Ishikawa (cell line): Measurements from ENCODE around the gene RPL35.

ENCODE experiments used
- CEBPB ChIP-seq: IDR thresholded peaks from 2 replicates; pipeline ENCODE4 v1.6.1; 2012
- CREB1 ChIP-seq: IDR thresholded peaks from 2 replicates; pipeline ENCODE4 v1.6.1; 2012; ENCODE audit warnings: low read depth
- EGR1 ChIP-seq: IDR thresholded peaks from 2 replicates; pipeline ENCODE4 v1.6.1; 2012
- EP300 ChIP-seq: IDR thresholded peaks from 2 replicates; pipeline ENCODE4 v1.6.1; 2012; ENCODE audit warnings: borderline replicate concordance
- FOXM1 ChIP-seq: IDR thresholded peaks from 2 replicates; pipeline ENCODE4 v1.6.1; 2012; ENCODE audit warnings: low read depth, borderline replicate concordance
- MAX ChIP-seq: IDR thresholded peaks from 2 replicates; pipeline ENCODE4 v1.6.1; 2012
- NFIC ChIP-seq: IDR thresholded peaks from 2 replicates; pipeline ENCODE4 v1.6.1; 2012
- RAD21 ChIP-seq: IDR thresholded peaks from 2 replicates; pipeline ENCODE4 v1.6.1; 2012; ENCODE audit warnings: low read depth
- TAF1 ChIP-seq: IDR thresholded peaks from 2 replicates; pipeline ENCODE4 v1.6.1; 2012; ENCODE audit warnings: low read depth, mild to moderate bottlenecking
- TCF12 ChIP-seq: IDR thresholded peaks from 2 replicates; pipeline ENCODE4 v1.6.1; 2012; ENCODE audit warnings: low read depth
- TEAD4 ChIP-seq: IDR thresholded peaks from 2 replicates; pipeline ENCODE4 v1.6.1; 2012
- USF1 ChIP-seq: IDR thresholded peaks from 2 replicates; pipeline ENCODE4 v1.6.1; 2012
- YY1 ChIP-seq: IDR thresholded peaks from 2 replicates; pipeline ENCODE4 v1.6.1; 2012; ENCODE audit warnings: low read depth
- ZBTB7A ChIP-seq: IDR thresholded peaks from 2 replicates; pipeline ENCODE4 v1.6.1; 2012; ENCODE audit warnings: low read depth
- TF ChIP-seq, protein P1 (sequence below): IDR thresholded peaks from 2 replicates; pipeline ENCODE4 v1.6.1; 2012; ENCODE audit warnings: low read depth, mild to moderate bottlenecking

Gene RPL35

DNA sequence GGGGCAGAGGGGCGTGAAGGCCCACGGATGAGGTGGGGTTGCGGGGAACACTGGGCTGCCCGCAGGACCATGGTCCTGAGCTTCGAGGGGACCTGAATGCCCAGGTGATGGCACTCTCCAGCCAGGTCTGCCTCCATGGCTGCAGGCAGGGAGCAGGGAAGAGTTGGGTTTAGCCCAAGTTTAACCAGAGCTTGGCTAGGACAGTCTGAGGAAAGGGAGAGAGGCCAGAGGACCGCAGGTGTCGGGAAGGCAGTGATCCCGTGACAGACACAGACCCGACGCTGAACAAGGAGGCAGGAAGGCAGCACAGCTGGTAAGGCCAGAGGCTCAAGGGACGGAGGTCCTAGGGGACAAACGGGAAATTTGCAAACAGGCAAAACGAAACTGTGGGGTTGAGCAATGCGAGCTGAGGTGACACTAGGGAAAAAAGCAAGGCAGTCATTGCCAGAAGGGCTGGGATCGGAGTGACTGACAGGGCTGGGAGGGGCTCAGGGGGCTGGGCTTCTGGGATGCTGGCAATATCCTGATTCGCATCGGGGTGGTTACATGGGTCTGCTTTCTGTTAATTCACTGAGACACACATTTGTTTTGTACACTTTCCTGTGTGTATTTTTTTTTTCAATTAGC lies 25.2 kb upstream of the RPL35 start:
- TF ChIP-seq RAD21 (no peak), EP300 (no peak), TAF1 (no peak), ZBTB7A (no peak), TEAD4 (no peak), FOXM1 (no peak), CREB1 (no peak), USF1 (no peak)
- TF ChIP-seq, protein P1, sequence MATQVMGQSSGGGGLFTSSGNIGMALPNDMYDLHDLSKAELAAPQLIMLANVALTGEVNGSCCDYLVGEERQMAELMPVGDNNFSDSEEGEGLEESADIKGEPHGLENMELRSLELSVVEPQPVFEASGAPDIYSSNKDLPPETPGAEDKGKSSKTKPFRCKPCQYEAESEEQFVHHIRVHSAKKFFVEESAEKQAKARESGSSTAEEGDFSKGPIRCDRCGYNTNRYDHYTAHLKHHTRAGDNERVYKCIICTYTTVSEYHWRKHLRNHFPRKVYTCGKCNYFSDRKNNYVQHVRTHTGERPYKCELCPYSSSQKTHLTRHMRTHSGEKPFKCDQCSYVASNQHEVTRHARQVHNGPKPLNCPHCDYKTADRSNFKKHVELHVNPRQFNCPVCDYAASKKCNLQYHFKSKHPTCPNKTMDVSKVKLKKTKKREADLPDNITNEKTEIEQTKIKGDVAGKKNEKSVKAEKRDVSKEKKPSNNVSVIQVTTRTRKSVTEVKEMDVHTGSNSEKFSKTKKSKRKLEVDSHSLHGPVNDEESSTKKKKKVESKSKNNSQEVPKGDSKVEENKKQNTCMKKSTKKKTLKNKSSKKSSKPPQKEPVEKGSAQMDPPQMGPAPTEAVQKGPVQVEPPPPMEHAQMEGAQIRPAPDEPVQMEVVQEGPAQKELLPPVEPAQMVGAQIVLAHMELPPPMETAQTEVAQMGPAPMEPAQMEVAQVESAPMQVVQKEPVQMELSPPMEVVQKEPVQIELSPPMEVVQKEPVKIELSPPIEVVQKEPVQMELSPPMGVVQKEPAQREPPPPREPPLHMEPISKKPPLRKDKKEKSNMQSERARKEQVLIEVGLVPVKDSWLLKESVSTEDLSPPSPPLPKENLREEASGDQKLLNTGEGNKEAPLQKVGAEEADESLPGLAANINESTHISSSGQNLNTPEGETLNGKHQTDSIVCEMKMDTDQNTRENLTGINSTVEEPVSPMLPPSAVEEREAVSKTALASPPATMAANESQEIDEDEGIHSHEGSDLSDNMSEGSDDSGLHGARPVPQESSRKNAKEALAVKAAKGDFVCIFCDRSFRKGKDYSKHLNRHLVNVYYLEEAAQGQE: no peak

DNA sequence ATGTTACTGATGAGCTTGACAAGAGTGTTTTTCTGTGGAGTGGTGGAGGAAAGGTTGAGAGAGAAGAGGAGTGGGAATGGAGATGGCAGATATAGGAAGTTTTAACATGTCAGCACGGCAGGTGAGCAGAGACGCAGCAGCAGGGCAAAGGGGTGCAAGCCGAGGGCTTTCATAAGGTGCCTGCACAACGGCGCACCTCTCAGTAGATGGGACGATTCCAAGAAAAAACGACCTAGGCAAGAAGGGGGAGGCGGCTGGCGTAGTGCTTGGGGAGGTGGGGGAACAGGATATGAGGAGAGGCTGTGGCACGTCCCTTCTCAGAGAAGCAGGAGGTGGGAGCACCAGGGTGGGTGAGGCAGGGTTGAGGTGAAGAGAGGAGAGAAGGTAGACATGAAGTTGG lies 24.7 kb upstream of the RPL35 start:
- TF ChIP-seq TAF1: no peak
- TF ChIP-seq NFIC: no peak
- TF ChIP-seq CEBPB: no peak

DNA sequence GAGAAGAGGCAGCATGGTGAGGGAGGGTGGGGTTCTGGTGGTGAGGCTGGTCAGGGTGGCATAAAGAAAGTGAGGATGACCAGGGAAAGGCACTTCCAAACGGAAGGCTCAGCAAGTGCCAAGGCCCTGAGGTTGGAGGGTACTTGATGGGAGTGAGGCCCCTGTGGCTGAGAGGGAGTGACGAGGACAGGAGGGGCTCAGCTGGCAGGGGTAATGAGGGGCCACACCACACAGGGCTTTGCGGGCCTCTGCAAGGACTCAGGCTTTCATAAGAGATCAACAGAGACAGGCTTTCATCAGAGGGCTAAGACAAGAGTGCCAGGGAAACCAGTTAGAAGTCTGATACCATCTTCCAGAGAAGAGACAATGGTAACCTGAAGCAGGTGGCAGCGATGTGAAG lies 23.8 kb upstream of the RPL35 start:
- TF ChIP-seq TCF12: no peak
- TF ChIP-seq FOXM1: no peak
- TF ChIP-seq YY1: no peak
- TF ChIP-seq EGR1: no peak
- TF ChIP-seq TEAD4: no peak
- TF ChIP-seq, protein P1: no peak

GRCh38 chr9:124884376-124884775 lies 22.6 kb upstream of the RPL35 start:
- TF ChIP-seq FOXM1 (no peak), EP300 (no peak), MAX (no peak), NFIC (no peak), TEAD4 (no peak), USF1 (no peak), TAF1 (no peak), EGR1 (no peak), ZBTB7A (no peak), RAD21 (no peak), YY1 (no peak), TCF12 (no peak), CEBPB (no peak), CREB1 (no peak)
- TF ChIP-seq, protein P1: no peak

DNA sequence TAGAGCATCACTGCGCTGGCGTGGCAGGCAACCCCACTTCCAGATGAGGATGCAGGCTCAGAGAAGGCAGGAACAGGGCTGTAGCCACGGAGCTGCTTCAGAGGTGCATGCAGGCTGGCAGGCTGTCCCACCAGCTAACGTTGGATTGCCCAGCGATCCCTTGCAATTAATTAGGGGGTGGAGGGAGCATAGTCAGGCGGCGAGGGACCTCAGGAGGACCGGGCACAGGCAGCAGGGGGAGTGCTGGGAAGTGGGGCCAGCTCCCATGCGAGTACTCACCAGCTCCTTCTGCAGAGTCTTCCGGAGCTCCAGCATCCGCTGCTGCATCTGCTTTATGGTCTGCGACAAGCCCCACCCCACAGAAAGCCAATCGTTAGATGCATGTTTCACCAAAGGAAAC lies 20.5 kb upstream of the RPL35 start:
- TF ChIP-seq ZBTB7A (no peak), NFIC (no peak), RAD21 (no peak), USF1 (no peak)
